K562 (cell line): ENCODE results near the gene DYRK4. TPM values are rescaled to one million over a fixed set of nuclear protein-coding genes. Genes with fewer than 3 reads are reported as not detected.

Experiments used
- ATAC-seq: fragments of 200-7000 bp; cut with Tn5 transposase; 3 replicates; pipeline ENCODE4 v1.9.1; 2020; ENCODE audit warnings: moderate library complexity
- BruUV-seq: library from RNA; stranded (reverse); fragments of 400-500 nt; replicated peaks from 2 replicates; lab custom pipeline; 2021; lab: Mats Ljungman, UMichigan
- CTCF ChIA-PET: fragments of 300-600 bp; formaldehyde crosslinking; extraction: SDS; loops from one replicate; lab custom pipeline; 2021; ENCODE audit warnings: low intra/inter-chr PET ratio; lab: Yijun Ruan, JAX
- POLR2A ChIA-PET: fragments of 300-600, 350-650 bp; sonication (Branson Sonifier 250); formaldehyde crosslinking; extraction: SDS; loops from one replicate; lab custom pipeline; 2021; ENCODE audit warnings: antibody characterized with exemption, inconsistent platforms; lab: Yijun Ruan, JAX
- DNase-seq, 4 experiments: peaks; one replicate each; pipeline versions ENCODE4 v3.0.0 to v3.0.0-alpha.2; 2011 to 2018; ENCODE audit warnings: low spot score in 3 of 4, mixed read lengths in 3 of 4; ENCODE audit errors: extremely low read depth in 1 of 4
- FAIRE-seq: peaks from 2 replicates; lab custom pipeline; 2011; peaks lifted over from hg19 to GRCh38; lab: Jason Lieb, UNC
- H2AFZ ChIP-seq: 2 replicates; pipeline ENCODE4 v1.6.0; 2011; ENCODE audit warnings: low read depth, low read length, control low read depth, inconsistent platforms
- H3K27ac ChIP-seq: fragments of 200-600 bp; 3 replicates; pipeline ENCODE4 v1.8.0; 2011; ENCODE audit warnings: low read depth, mild to moderate bottlenecking, control low read depth, inconsistent platforms, low read length, moderate library complexity, mixed read lengths; ENCODE audit errors: extremely low read depth
- H3K27me3 ChIP-seq, 2 experiments: fragments of 300-600 bp in 1 of 2; 2 replicates in 1 of 2; 3 replicates in 1 of 2; pipeline versions ENCODE4 v1.6.0 to v1.8.0; 2011; ENCODE audit warnings: inconsistent platforms in 2 of 2, low read length in 2 of 2, mild to moderate bottlenecking in 1 of 2, mixed read lengths in 1 of 2, moderate library complexity in 1 of 2; ENCODE audit not compliant: control insufficient read depth in 2 of 2, insufficient read depth in 2 of 2
- H3K36me3 ChIP-seq: fragments of 300-600 bp; 3 replicates; pipeline ENCODE4 v1.8.0; 2011; ENCODE audit warnings: mild to moderate bottlenecking, low read length, inconsistent platforms; ENCODE audit not compliant: control insufficient read depth, insufficient read depth
- H3K4me1 ChIP-seq, 2 experiments: fragments of 200-600 bp in 1 of 2; replicated peaks in 1 of 2; 2 replicates in 1 of 2; 3 replicates in 1 of 2; pipeline versions ENCODE4 v1.5.1 to v1.8.0; 2011; ENCODE audit warnings: inconsistent platforms in 2 of 2, low read length in 2 of 2, mild to moderate bottlenecking in 1 of 2, mixed read lengths in 1 of 2, moderate library complexity in 1 of 2; ENCODE audit not compliant: control insufficient read depth in 2 of 2, insufficient read depth in 2 of 2
- H3K4me2 ChIP-seq: 2 replicates; pipeline ENCODE4 v1.6.1; 2011; ENCODE audit warnings: low read length, control low read depth, inconsistent platforms, mixed read lengths; ENCODE audit not compliant: insufficient read depth
- H3K4me3 ChIP-seq: fragments of 200-600 bp; sonication (generic), shearing (Covaris generic); 2 replicates; pipeline ENCODE4 v1.5.1; 2016; ENCODE audit warnings: control low read depth, inconsistent platforms
- H3K79me2 ChIP-seq: fragments of 200-600 bp; 3 replicates; pipeline ENCODE4 v1.8.0; 2011; ENCODE audit warnings: low read length, inconsistent platforms; ENCODE audit not compliant: control insufficient read depth, insufficient read depth
- H3K9ac ChIP-seq, 2 experiments: 2 replicates each; pipeline versions ENCODE4 v1.6.0 to v1.6.1; 2011; ENCODE audit warnings: low read depth in 2 of 2, low read length in 2 of 2, control low read depth in 1 of 2, inconsistent platforms in 1 of 2, mild to moderate bottlenecking in 1 of 2, mixed read lengths in 1 of 2; ENCODE audit not compliant: insufficient read depth in 1 of 2
- H3K9me1 ChIP-seq: one replicate; pipeline ENCODE4 v1.6.0; 2011; ENCODE audit warnings: inconsistent platforms, mild to moderate bottlenecking, low read length, moderate library complexity; ENCODE audit not compliant: control insufficient read depth, insufficient read depth
- H3K9me3 ChIP-seq: replicated peaks from 2 replicates; pipeline ENCODE4 v1.5.1; 2011; ENCODE audit warnings: low read depth, low read length, inconsistent platforms; ENCODE audit not compliant: control insufficient read depth, insufficient read depth
- H4K20me1 ChIP-seq: replicated peaks from 2 replicates; pipeline ENCODE4 v1.6.1; 2011; ENCODE audit warnings: low read length, inconsistent platforms, mixed read lengths; ENCODE audit not compliant: control insufficient read depth, insufficient read depth
- ATF1 ChIP-seq, 2 experiments: fragments of 450-650 bp in 1 of 2; IDR thresholded peaks; 2 replicates each; pipeline ENCODE4 v1.6.1; 2016; ENCODE audit warnings: missing compliant biosample characterization in 1 of 2, missing genetic modification characterization in 1 of 2
- ATF7 ChIP-seq: fragments of 450-650 bp; IDR thresholded peaks from 2 replicates; pipeline ENCODE4 v1.7.1; 2014; ENCODE audit warnings: mild to moderate bottlenecking, moderate library complexity
- EP400 ChIP-seq: fragments of 450-650 bp; IDR thresholded peaks from 2 replicates; pipeline ENCODE4 v1.6.1; 2017; ENCODE audit warnings: antibody characterized with exemption, mild to moderate bottlenecking, moderate library complexity
- HDAC1 ChIP-seq, 2 experiments: fragments of 450-650 bp; IDR thresholded peaks; 2 replicates each; pipeline ENCODE4 v1.6.1; 2016 to 2017; ENCODE audit warnings: inconsistent platforms in 1 of 2, mild to moderate bottlenecking in 1 of 2, moderate library complexity in 1 of 2
- POLR2A ChIP-seq: fragments of 450-650 bp; conservative IDR thresholded peaks from 2 replicates; pipeline ENCODE4 v1.6.1; 2016
- PRMT5 ChIP-seq: sonication (generic); formaldehyde crosslinking; IDR thresholded peaks from 2 replicates; pipeline ENCODE4 v1.5.0; 2020; ENCODE audit warnings: missing genetic modification reagents
- PTRF ChIP-seq: fragments of 450-650 bp; IDR thresholded peaks from 2 replicates; pipeline ENCODE4 v1.6.1; 2016; ENCODE audit warnings: mild to moderate bottlenecking, missing genetic modification characterization, missing compliant biosample characterization
- RAD21 ChIP-seq, 2 experiments: fragments of 250-450 bp in 1 of 2; fragments of 450-650 bp in 1 of 2; sonication (Bioruptor Pico) in 1 of 2; formaldehyde crosslinking in 1 of 2; IDR thresholded peaks in 1 of 2; conservative IDR thresholded peaks in 1 of 2; 2 replicates each; pipeline versions ENCODE4 v1.4.0 to v1.8.0; 2020 to 2022; ENCODE audit warnings: mild to moderate bottlenecking in 2 of 2, moderate library complexity in 1 of 2
- RBFOX2 ChIP-seq: fragments of 200-400 bp; formaldehyde crosslinking; IDR thresholded peaks from 2 replicates; pipeline ENCODE4 v1.6.1; 2017; ENCODE audit warnings: low read depth, mild to moderate bottlenecking, low read length, moderate library complexity
- TBP ChIP-seq: optimal IDR thresholded peaks from 2 replicates; pipeline ENCODE3; 2011; ENCODE audit warnings: low read depth, low read length, improper control_type of control experiment
- THRA ChIP-seq: fragments of 450-650 bp; IDR thresholded peaks from 2 replicates; pipeline ENCODE4 v1.6.1; 2017; ENCODE audit warnings: mild to moderate bottlenecking, moderate library complexity
- TRIM28 ChIP-seq: fragments of 450-650 bp; IDR thresholded peaks from 2 replicates; pipeline ENCODE4 v1.6.1; 2017
- ZNF668 ChIP-seq: fragments of 250-450 bp; sonication (Bioruptor Pico); IDR thresholded peaks from 2 replicates; pipeline ENCODE4 v1.8.0; 2022; ENCODE audit warnings: mild to moderate bottlenecking, inconsistent platforms
- WGBS: fragments of 100-300 bp; shearing (Covaris generic); methylation state at CpG from one replicate; pipeline ENCODE4 v1.1.6; 2016; ENCODE audit warnings: low coverage, mixed read lengths; ENCODE audit not compliant: insufficient coverage; ENCODE audit errors: missing lambda C conversion rate; 5-methylcytosine and 5-hydroxymethylcytosine counted together
- in situ Hi-C: fragments of 300-500 bp; cut with MboI; formaldehyde crosslinking; loops from 4 replicates; pipeline ENCODE4 v1.15.0; 2018; ENCODE audit warnings: inconsistent platforms, mixed read lengths
- intact Hi-C: fragments of 100-400 bp; cut with micrococcal nuclease; formaldehyde crosslinking; loops from 2 replicates; pipeline ENCODE4 v1.14.2; 2022
- polyA plus RNA-seq, 8 experiments: library from polyadenylated mRNA; depleted of rRNA in 4 of 8; stranded (reverse) in 5 of 8; unstranded in 3 of 8; fragments of >200 nt; fragmentation: Nextera tagmentation in 2 of 8; fragmentation: Illumina TruSeq in 1 of 8; extraction: Ambion mirVana in 2 of 8; extraction: Trizol in 1 of 8; gene quantifications; 2 replicates each; pipeline versions ENCODE4 v1.2.1 to v1.2.3, GENCODE V29; 2011 to 2014; ENCODE audit warnings: inconsistent platforms in 1 of 8, missing spikeins in 1 of 8
- total RNA-seq, 7 experiments: library from RNA; depleted of rRNA in 6 of 7; stranded (reverse); fragments of >200 nt in 6 of 7; fragmentation: Illumina TruSeq in 2 of 7; extraction: Trizol in 2 of 7; gene quantifications; 2 replicates each; pipeline versions ENCODE4 v1.2.1 to v1.2.3, GENCODE V29; 2011 to 2021; ENCODE audit warnings: low replicate concordance in 1 of 7
- TF ChIP-seq, protein P1 (sequence below): sonication (generic); formaldehyde crosslinking; IDR thresholded peaks from 2 replicates; pipeline ENCODE4 v1.8.1; 2023; ENCODE audit warnings: mild to moderate bottlenecking, missing genetic modification reagents
- TF ChIP-seq, protein P2 (sequence below): fragments of 450-650 bp; IDR thresholded peaks from 2 replicates; pipeline ENCODE4 v1.6.1; 2018; ENCODE audit not compliant: partially characterized antibody

DYRK4 gene
- total and polyA plus RNA-seq, 9 of the 15 experiments (the other 6 are each of a cell fraction or from before 2014, with no cell fraction given): 13.4 to 37.4 (median 22.2) TPM

- Histone ChIP-seq H3K4me3 (peak overlapping the region; percentile 53), H3K9ac (peak overlapping the region; percentile 67 to 94), H3K4me2 (peak overlapping the region; percentile 84), H3K27ac (no peak overlapping the region; the same call in 2 of the 3 replicates), H2AFZ (peak overlapping the region; percentile 92), H3K4me1 (peaks cover 0 to 4% of the 10 kb centered on the region in 2 experiments; a peak in 2 of 5 replicates), H3K79me2 (no peaks in the 10 kb centered on the region), H4K20me1 (no peaks in the 10 kb centered on the region), H3K27me3 (peaks cover 0 to 3% of the 10 kb centered on the region in 2 experiments; a peak in 2 of 5 replicates), H3K9me1 (no peaks in the 10 kb centered on the region), H3K9me3 (no peaks in the 10 kb centered on the region), H3K36me3 (no peaks in the 10 kb centered on the region)
- intact Hi-C loops (loop anchor here (2.0 kb wide), 1 partner anchor 44 kb away; the partner anchor contains the start of genes AKAP3 and NDUFA9), in situ Hi-C loops (no loop called here)
- BruUV-seq: no TSS peak
- under 1% methylated on average over 18 of the region's 25 CpGs for WGBS
- FAIRE-seq (peak; percentile 90), ATAC-seq (peak; percentile 97), DNase-seq (peak; percentile 69 to 83 (median 70))
- CTCF ChIA-PET: interaction anchor here (0.7 kb wide), 1 partner anchor 222 kb away, joined by 3 read pairs; no protein-coding TSS in a partner anchor
- POLR2A ChIA-PET: interaction anchor here (0.6 to 1.2 kb wide), 2 partner anchors 11 to 44 kb away, joined by 3 to 4 read pairs; partner anchors contain the start of genes AKAP3 and NDUFA9
- TF ChIP-seq ATF1 (CRISPR knock-in tag; IDR thresholded peaks at IDR 0.05) (no peak), ATF1 (tag; IDR thresholded peaks at IDR 0.05) (peak; percentile 35; the same call in 1 of the 2 replicates), ATF7 (0 out of 2 replicates have a peak, but pooled peaks have one; percentile 55), THRA (no peak), PRMT5 (no peak), POLR2A (peak; percentile 69), HDAC1 (IDR thresholded peaks at IDR 0.05) (peak in 1 of 2 experiments; percentile 59; a peak in 1 of 4 replicates), TBP (peak; percentile 52), RBFOX2 (peak; percentile 55), EP400 (peak; percentile 74; the same call in 1 of the 2 replicates), RAD21 (CRISPR knock-in tag; conservative IDR thresholded peaks at IDR 0.05 in 1 of 2, IDR thresholded peaks at IDR 0.05 in 1 of 2) (peak in 1 of 2 experiments; percentile 56; a peak in 2 of 4 replicates), TRIM28 (no peak), ZNF668 (no peak), PTRF (tag) (no peak)
- TF ChIP-seq, protein P1, sequence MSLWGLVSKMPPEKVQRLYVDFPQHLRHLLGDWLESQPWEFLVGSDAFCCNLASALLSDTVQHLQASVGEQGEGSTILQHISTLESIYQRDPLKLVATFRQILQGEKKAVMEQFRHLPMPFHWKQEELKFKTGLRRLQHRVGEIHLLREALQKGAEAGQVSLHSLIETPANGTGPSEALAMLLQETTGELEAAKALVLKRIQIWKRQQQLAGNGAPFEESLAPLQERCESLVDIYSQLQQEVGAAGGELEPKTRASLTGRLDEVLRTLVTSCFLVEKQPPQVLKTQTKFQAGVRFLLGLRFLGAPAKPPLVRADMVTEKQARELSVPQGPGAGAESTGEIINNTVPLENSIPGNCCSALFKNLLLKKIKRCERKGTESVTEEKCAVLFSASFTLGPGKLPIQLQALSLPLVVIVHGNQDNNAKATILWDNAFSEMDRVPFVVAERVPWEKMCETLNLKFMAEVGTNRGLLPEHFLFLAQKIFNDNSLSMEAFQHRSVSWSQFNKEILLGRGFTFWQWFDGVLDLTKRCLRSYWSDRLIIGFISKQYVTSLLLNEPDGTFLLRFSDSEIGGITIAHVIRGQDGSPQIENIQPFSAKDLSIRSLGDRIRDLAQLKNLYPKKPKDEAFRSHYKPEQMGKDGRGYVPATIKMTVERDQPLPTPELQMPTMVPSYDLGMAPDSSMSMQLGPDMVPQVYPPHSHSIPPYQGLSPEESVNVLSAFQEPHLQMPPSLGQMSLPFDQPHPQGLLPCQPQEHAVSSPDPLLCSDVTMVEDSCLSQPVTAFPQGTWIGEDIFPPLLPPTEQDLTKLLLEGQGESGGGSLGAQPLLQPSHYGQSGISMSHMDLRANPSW (CRISPR knock-in tag): no peak
- TF ChIP-seq, protein P2, sequence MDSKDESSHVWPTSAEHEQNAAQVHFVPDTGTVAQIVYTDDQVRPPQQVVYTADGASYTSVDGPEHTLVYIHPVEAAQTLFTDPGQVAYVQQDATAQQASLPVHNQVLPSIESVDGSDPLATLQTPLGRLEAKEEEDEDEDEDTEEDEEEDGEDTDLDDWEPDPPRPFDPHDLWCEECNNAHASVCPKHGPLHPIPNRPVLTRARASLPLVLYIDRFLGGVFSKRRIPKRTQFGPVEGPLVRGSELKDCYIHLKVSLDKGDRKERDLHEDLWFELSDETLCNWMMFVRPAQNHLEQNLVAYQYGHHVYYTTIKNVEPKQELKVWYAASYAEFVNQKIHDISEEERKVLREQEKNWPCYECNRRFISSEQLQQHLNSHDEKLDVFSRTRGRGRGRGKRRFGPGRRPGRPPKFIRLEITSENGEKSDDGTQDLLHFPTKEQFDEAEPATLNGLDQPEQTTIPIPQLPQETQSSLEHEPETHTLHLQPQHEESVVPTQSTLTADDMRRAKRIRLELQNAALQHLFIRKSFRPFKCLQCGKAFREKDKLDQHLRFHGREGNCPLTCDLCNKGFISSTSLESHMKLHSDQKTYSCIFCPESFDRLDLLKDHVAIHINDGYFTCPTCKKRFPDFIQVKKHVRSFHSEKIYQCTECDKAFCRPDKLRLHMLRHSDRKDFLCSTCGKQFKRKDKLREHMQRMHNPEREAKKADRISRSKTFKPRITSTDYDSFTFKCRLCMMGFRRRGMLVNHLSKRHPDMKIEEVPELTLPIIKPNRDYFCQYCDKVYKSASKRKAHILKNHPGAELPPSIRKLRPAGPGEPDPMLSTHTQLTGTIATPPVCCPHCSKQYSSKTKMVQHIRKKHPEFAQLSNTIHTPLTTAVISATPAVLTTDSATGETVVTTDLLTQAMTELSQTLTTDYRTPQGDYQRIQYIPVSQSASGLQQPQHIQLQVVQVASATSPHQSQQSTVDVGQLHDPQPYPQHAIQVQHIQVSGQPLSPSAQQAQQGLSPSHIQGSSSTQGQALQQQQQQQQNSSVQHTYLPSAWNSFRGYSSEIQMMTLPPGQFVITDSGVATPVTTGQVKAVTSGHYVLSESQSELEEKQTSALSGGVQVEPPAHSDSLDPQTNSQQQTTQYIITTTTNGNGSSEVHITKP: peak; percentile 77
These were observed 42.7 kb downstream of the DYRK4 start for GRCh38 chr12:4604684-4605193.
